ENCODE measurements around the gene OSBPL2. TPM values are rescaled to one million over a fixed set of nuclear protein-coding genes. Genes with fewer than 3 reads are reported as not detected.

OSBPL2 gene
- total RNA-seq, 1 experiment from 2014 or later = 40.2 TPM

DNA sequence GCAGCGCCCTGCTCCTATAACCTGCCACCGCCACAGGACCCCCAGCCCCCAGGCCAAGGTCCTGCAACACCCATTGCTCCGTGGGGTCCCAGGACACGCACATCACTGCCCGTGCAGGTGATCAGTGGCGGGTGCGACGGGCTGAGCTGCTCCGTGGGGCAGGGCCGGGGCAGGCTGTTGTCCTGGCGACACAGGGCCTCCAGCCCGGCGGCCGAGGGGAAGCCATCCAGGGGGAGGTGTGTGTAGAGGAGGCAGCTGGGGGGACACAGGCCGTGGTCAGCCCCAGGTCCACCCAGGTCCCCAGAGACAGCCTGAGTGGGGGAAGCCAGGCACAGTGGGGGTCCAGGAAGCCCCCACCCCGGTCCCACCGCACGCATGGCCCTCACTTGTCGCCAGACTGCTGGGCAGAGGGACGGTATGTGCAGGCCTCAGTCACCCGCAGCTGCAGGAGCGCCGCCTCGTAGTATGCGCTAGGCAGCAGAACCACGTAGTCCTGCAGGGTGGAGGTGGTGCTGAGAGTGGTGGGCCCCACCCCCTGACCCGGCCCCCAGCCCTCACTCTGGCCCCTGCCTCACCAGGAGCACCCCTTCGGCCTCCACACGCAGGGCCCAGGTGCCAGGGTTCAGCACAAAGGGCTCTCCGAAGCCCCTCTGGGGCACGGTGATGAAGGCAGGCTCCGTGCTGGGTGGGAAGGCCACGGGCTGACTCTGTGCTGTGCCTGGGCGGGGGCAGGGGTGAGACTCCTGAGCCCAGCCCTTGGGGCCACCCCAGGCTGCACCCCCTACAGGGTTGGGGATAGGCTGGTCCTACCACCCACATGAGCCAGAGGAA lies 94.9 kb downstream of the OSBPL2 start:
- Histone ChIP-seq H3K9me3 (replicated peaks) (no peaks in the 10 kb centered on the region), H3K36me3 (peaks cover 38% of the 10 kb centered on the region), H3K27me3 (no peaks in the 10 kb centered on the region), H3K4me3 (no peak overlapping the region), H3K27ac (no peak overlapping the region), H3K4me1 (no peaks in the 10 kb centered on the region)
- no peak for DNase-seq

DNA sequence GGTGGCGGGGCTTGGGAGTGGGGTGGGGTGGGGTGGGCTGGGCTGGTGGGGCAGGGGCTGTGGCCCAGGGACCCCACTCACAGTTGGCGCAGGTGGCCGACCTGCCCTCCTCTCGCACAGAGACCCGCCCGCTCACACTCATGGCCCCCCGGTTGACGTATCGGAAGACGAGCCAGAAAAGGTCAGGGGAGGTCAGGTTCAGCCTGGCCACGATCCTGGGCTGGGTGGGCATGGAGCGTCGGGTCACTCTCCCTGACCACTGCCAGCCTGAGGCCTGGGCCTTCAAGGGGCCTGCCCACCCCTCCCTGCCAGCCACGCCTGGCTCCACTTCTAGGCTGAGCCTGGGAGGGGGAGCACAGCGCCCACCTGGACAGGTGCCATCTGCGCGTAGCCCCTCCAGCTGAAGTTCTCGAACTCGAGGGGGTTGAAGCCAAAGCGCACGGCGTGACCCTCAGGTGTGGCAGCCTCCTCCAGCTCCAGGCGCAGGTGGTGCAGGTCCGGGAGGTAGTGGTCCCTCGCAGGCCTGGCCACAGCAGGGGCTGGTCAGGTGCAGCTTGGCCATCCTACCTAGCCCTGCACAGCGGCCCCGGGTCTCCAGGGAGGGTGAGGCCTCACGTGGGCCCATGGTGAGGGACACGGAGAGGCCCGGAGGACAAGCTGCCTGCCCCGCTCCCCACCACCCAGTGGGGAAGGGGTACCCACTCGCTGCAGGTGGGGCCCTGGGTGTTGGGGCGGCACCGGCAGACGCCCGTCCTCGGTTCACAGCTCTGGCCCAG lies 95.7 kb downstream of the OSBPL2 start:
- H3K36me3 ChIP-seq = peaks cover 36% of the 10 kb centered on the region
- DNase-seq = no peak
- H3K4me3 ChIP-seq = no peak overlapping the region
- H3K27ac ChIP-seq = no peak overlapping the region
- H3K9me3 ChIP-seq (replicated peaks) = no peaks in the 10 kb centered on the region
- no peaks in the 10 kb centered on the region for H3K4me1 ChIP-seq
- no peaks in the 10 kb centered on the region for H3K27me3 ChIP-seq

DNA sequence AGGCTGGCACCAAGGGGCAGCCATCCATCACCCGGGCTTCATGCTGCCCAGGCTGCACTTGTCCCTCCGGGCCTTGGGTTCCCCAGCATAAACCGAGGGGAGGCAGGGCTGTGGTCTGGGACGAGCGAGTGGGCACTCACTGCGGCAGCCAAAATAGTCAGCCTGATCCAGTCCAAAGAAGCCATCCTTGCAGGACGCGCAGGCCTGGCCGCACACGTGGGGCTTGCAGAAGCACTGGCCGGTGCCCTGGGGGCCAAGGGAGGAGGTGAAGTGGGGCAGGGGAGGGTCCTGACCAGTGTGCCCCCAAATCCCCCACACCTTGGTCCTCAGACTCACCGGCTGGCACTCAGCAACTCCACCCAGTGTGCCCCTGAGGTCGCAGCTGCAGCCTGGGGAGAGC lies 96.6 kb downstream of the OSBPL2 start:
- no peak overlapping the region for H3K4me3 ChIP-seq
- peaks cover 35% of the 10 kb centered on the region for H3K36me3 ChIP-seq
- no peaks in the 10 kb centered on the region for H3K4me1 ChIP-seq
- DNase-seq = no peak
- no peaks in the 10 kb centered on the region for H3K9me3 ChIP-seq (replicated peaks)
- no peak overlapping the region for H3K27ac ChIP-seq
- H3K27me3 ChIP-seq = no peaks in the 10 kb centered on the region

DNA sequence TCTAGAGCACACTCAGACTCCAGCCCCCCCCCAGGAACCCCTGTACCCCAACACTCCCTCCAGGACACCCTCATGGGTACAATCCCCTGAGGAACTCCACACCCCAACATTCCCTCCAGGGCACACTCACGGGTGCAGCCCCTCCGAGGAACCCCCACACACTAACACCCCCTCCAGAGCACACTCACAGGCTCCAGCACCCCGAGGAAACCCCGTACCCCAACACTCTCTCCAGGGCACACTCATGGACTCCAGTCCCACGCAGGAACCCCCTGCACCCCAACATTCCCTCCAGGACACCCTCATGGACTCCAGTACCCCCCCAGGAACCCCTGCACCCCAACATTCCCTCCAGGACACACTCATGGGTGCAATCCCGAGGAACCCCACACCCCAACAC lies 97.2 kb downstream of the OSBPL2 start:
- Histone ChIP-seq H3K36me3 (peaks cover 34% of the 10 kb centered on the region; the same call in 1 of the 2 replicates), H3K4me1 (no peaks in the 10 kb centered on the region), H3K27me3 (no peaks in the 10 kb centered on the region), H3K27ac (no peak overlapping the region), H3K4me3 (no peak overlapping the region), H3K9me3 (replicated peaks) (no peaks in the 10 kb centered on the region)
- DNase-seq = no peak

DNA sequence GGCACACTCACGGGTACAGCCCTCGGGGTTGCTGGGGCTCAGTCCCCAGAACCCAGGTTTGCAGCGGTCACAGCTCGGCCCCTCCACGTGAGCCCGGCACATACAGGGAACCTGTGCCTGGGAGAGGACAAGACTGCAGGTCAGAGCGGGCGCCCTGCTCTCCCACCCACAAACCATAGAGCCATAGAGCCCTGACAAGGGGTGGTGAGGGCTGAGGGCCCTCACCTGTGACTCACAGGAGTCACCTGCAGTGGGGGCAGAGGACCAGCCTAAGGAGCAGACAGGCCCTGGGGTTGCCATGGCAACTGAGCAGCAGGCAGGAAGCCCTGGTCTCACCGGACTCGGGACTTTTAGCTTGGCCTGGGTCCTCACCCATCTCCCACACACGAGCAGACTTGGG lies 98.0 kb downstream of the OSBPL2 start:
- Histone ChIP-seq H3K4me1 (no peaks in the 10 kb centered on the region), H3K27ac (no peak overlapping the region), H3K4me3 (no peak overlapping the region), H3K27me3 (no peaks in the 10 kb centered on the region), H3K9me3 (replicated peaks) (no peaks in the 10 kb centered on the region; the same call in 1 of the 2 replicates), H3K36me3 (peaks cover 36% of the 10 kb centered on the region; the same call in 1 of the 2 replicates)
- DNase-seq = no peak

DNA sequence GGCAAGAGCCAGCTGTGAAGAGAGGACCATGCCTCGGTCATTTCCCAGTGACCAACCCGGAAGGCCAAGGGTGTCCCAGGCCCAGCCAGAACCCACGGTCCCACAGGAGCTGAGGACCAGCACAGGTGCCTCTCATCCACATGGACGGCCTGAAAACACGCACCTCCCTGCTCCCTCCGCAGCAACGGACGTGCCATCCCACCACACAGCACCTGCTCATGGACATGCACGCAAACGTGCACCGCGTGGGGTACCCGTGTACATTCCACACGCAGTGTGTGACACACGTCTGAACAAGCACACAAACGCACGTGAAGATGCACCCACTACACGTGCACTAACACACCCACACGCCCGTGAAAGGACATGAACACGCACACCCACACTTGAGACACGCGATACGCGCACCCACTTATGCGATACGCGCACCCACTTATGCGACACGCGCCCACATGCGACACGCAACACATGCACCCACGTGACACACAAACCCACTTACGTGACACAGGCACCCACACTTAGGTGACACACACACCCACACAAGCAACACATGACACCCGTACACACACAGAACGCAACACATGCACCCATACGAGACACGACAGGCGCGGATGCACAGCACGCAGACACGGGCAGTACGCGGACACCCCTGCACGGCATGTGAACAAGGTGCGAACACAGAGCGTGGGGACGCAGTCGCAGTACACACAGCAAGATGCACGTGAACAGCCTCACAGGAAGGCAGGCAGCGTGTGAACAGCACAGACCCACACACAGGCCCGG lies 98.6 kb downstream of the OSBPL2 start:
- DNase-seq = no peak
- no peaks in the 10 kb centered on the region; the same call in 1 of the 2 replicates for H3K9me3 ChIP-seq (replicated peaks)
- H3K4me3 ChIP-seq = no peak overlapping the region
- no peaks in the 10 kb centered on the region for H3K4me1 ChIP-seq
- no peak overlapping the region for H3K27ac ChIP-seq
- H3K36me3 ChIP-seq = peaks cover 34% of the 10 kb centered on the region; the same call in 1 of the 2 replicates
- no peaks in the 10 kb centered on the region for H3K27me3 ChIP-seq

DNA sequence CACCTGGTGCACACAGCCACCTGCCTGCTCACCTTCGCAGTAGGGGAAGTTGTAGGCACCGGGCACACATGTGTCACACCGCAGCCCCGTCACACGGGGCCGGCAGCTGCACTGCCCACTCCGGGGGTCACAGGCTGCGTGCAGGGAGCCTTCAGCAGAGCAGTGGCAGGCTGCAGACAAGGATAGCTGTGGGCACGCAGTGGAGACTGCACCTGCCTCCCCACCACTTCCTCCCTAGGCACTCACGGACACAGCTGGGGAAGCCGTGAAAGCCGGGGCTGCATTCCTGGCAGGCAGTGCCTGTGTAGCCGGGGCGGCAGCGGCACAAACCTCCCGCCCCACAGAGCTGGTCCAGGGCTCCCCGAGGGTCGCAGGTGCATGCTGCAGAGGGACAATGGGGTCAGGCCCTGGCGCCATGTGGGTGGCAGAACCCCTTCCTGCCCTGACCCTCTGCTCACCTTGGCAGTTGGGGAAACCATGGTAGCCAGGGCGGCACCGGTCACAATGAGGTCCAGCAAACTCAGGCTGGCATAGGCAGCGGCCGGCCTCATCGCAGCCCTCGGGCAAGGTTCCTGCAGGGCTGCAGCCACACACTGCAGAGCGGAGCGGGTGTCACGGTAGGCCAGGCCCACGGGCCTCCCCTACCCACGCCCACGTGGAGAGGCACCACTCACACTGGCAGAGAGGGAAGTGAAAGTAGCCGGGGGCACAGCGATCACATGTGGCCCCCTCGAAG lies 99.4 kb downstream of the OSBPL2 start:
- DNase-seq = no peak
- H3K27me3 ChIP-seq = no peaks in the 10 kb centered on the region
- H3K9me3 ChIP-seq (replicated peaks) = no peaks in the 10 kb centered on the region; the same call in 1 of the 2 replicates
- no peak overlapping the region for H3K4me3 ChIP-seq
- H3K27ac ChIP-seq = no peak overlapping the region
- no peaks in the 10 kb centered on the region for H3K4me1 ChIP-seq
- peaks cover 32% of the 10 kb centered on the region; the same call in 1 of the 2 replicates for H3K36me3 ChIP-seq

DNA sequence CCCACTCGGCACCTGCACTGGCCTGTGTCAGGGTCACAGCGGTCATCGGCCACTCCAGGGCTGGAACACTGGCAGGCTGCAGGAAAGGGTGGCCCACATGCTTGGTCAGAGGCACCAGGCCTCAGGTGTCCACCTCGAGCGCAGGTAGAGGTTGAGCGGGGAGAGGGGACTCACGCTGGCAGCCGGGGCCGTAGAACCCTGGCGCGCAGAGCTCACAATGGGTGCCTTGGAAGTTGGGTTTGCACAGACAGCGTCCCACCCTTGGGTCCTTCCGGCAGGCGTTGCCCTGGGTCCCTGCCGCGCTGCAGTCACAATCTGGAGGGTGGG lies 99.9 kb downstream of the OSBPL2 start:
- H3K36me3 ChIP-seq = peaks cover 33% of the 10 kb centered on the region; the same call in 1 of the 2 replicates

DNA sequence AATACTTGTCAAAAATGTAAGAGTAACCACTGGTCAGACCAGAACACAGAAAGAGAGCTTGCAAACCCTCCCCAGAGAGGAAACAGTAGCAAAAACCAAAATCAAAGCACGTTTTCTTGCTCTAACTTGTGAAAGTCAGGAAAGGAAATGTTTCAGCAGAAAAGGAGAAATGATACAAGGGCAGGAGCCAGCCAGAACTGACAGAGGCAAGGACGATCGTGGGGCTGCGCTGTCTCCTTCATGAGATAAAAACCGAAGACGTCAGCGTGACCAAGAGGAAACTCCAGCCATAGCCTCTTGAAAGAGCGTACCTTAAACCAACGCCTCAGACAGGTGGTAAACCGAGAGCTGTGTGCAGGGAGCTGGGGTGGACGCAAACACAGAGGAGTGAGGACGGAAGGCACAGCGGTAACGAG lies 101.3 kb downstream of the OSBPL2 start:
- H3K4me3 ChIP-seq = no peak overlapping the region
- DNase-seq = no peak
- no peaks in the 10 kb centered on the region for H3K27me3 ChIP-seq
- no peak overlapping the region for H3K27ac ChIP-seq
- H3K36me3 ChIP-seq = peaks cover 35% of the 10 kb centered on the region
- no peaks in the 10 kb centered on the region for H3K4me1 ChIP-seq
- no peaks in the 10 kb centered on the region; the same call in 1 of the 2 replicates for H3K9me3 ChIP-seq (replicated peaks)

More for the DNA sequence above, 99.9 kb downstream of the OSBPL2 start:
- no peak for DNase-seq
- Histone ChIP-seq H3K4me1 (no peaks in the 10 kb centered on the region), H3K27me3 (no peaks in the 10 kb centered on the region), H3K4me3 (no peak overlapping the region), H3K27ac (no peak overlapping the region), H3K9me3 (replicated peaks) (no peaks in the 10 kb centered on the region; the same call in 1 of the 2 replicates)

DNA sequence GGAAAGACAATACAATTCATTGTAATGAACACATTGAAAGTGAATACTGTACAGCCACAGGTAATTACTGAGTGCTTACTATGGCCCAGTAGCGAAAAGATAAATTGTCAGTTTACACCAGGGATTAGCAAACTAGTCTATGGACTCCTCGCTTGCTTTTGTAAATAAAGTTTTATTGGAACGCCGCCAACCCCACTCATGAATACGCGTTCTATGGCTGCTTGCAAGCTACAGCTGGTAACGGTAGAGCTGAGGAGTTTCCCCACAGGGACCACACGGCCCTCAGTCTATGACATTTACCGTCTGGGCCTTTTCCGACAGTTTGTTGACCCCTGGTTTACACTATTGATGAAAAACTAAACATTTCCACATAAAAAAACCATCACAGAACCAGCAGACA lies 104.6 kb downstream of the OSBPL2 start:
- DNase-seq = no peak

DNA sequence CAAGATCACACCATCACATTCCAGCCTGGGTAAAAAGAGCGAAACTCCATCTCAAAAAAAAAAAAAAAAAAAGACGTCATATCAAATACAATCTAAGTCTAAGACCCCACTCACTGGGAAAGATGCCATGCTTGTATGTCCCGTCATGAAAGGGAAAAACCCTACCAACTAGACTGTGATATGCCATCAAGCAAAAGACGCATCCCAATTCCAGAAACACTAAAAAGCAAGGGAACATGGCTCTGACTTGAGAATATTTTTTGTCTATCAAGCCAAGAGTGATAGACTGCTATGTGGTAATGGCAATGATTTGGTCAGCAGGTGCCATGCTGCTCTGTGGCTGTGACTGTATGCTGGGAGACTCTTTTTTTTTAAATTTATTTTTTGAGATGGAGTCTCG lies 105.8 kb downstream of the OSBPL2 start:
- Histone ChIP-seq H3K27me3 (no peaks in the 10 kb centered on the region), H3K27ac (no peak overlapping the region), H3K9me3 (replicated peaks) (peaks cover 5% of the 10 kb centered on the region; the same call in 1 of the 2 replicates), H3K4me3 (no peak overlapping the region), H3K4me1 (peaks cover 9% of the 10 kb centered on the region), H3K36me3 (peaks cover 32% of the 10 kb centered on the region)
- no peak for DNase-seq

More for the DNA sequence above, 104.6 kb downstream of the OSBPL2 start:
- H3K4me3 ChIP-seq = no peak overlapping the region
- no peaks in the 10 kb centered on the region; the same call in 1 of the 2 replicates for H3K9me3 ChIP-seq (replicated peaks)
- H3K27ac ChIP-seq = no peak overlapping the region
- no peaks in the 10 kb centered on the region for H3K27me3 ChIP-seq
- H3K4me1 ChIP-seq = peaks cover 9% of the 10 kb centered on the region
- H3K36me3 ChIP-seq = peaks cover 33% of the 10 kb centered on the region

DNA sequence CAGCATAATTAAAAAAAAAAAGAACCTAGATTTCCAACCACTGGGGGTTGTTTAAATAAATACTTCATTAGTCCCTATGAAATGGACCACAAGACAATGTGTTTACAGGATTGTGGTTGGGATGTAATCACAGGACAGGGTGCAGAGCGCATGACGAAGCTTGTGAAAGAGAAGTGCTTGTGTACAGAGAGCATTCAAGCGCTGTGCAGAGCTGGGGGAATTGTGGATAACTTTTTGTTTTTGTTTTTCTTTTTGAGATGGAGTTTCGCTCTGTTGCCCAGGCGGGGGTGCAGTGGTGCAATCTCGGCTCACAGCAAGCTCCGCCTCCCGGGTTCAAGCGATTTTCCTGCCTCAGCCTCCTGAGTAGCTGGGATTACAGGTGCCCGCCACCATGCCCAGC lies 106.5 kb downstream of the OSBPL2 start:
- DNase-seq = no peak
- Histone ChIP-seq H3K4me3 (no peak overlapping the region), H3K27me3 (no peaks in the 10 kb centered on the region), H3K27ac (no peak overlapping the region), H3K4me1 (peaks cover 9% of the 10 kb centered on the region), H3K36me3 (peaks cover 28% of the 10 kb centered on the region), H3K9me3 (replicated peaks) (peaks cover 5% of the 10 kb centered on the region; the same call in 1 of the 2 replicates)
